Measurements from ENCODE around the gene UBALD2. TPM values are rescaled to one million over a fixed set of nuclear protein-coding genes. Genes with fewer than 3 reads are reported as not detected.
"Not testable (repeated sequence)": the region's sequence is repeated elsewhere in the genome, so short reads cannot be mapped to it uniquely, and the experiment has no call there.

UBALD2 gene
- polyA plus RNA-seq, 4 donors = 29.0 to 60.6 (median 49.1) TPM

GRCh38 chr17:76243826-76244679 is 21.1 kb upstream of the UBALD2 start:
- DNase-seq (ENCODE audit: low read depth in 4 of 4, low spot score in 2 of 4) = no peak

DNA sequence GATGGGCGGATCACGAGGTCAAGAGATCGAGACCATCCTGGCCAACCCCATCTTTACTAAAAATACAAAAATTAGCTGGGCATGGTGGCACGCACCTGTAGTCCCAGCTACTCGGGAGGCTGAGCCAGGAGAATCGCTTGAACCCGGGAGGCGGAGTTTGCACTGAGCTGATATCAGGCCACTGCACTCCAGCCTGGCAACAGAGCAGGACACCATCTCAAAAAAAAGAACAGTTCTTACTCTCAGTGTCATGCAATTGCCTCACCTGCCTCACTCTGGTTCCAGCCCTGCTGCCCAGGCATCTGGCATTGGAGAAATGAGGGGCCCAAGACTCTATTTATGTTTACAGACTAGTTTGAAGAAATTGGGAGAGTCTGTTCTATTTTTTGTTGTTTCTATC is 20.4 kb upstream of the UBALD2 start:
- DNase-seq (ENCODE audit: low read depth in 4 of 4, low spot score in 2 of 4) = not testable (repeated sequence)

- no peak for DNase-seq (ENCODE audit: low read depth in 4 of 4, low spot score in 2 of 4)
These were observed 18.8 kb upstream of the UBALD2 start for GRCh38 chr17:76246080-76247066.

- no peak for DNase-seq (ENCODE audit: low read depth in 4 of 4, low spot score in 2 of 4)
These were observed 17.8 kb upstream of the UBALD2 start for GRCh38 chr17:76247304-76247703.

DNA sequence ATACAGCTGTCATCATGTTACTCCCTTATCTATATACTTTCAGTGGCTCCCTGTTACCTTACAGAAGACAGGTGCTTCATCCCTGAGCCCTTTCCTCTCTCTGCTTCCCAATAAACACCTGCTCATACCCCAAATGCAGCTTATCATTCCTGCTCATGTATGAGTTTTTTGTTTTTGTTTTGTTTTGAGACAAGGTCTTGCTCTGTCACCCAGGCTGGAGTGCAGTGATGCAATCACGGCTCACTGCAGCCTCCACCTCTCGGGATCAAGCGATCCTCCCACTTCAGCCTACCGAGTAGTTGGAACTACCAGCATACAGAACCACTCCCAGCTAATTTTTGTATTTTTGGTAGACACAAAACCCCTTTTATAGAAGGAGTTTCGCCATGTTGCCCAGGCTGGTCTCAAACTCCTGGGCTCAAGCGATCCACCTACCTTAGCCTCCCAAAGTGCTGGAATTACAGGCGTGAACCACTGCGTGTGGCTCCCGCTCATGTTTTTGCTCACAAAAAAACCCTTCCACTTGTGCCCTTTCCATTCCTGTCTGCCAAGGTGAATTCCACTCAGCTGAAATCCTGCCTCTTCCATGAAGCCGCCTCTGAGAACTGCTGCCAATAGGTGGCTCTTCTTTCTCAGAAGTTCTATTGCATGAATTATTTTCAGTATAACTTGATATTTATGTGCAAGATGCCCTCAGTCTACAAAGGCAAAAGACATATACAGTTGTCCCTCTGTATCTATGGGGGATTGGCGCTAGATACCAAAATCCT is 16.9 kb upstream of the UBALD2 start:
- DNase-seq (ENCODE audit: low read depth in 4 of 4, low spot score in 2 of 4) = no peak

DNA sequence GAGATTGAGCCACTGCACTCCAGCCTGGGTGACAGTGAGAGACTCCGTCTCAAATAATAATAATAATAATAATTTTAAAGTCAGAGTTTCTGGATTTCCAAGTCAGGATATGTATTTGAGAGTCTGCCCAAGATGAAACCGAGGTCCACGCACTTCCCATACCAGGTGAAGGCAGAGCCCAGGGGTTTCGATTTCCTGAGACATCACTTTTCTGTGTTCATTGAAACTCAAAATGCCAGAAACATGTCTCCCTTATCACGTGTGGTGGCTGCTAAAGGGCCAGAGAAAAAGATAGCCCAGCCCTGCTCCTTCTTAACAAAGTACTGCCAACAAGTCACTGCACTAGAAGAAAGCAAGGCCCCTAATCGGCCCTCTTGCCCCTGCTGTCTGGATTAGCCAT is 15.0 kb upstream of the UBALD2 start:
- no peak for DNase-seq (ENCODE audit: low read depth in 4 of 4, low spot score in 2 of 4)

DNA sequence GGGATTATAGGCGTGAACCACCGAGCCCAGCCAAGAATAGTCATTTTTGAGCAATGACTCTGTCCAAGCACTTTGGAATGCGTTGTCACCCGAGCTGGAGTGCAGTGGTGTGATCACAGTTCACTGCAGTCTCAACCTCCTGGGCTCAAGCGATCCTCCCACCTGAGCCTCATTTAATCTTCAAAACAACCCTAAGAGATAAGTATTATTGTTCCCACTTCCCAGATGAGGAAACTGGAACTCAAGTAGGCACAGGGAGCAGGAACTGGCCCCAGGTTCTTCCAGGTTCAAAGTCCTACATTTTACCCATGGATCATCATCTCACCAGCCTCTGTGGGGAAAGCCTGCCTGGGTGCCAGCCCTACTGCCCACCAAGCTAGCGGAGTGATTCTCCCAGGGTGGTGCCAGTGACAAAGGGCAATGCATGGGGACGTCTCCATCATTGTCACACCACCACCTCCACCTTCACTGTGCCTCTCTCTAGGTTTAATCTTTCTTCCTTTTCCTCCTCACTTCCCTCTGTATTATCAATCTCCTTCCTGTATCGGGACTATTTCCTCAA is 13.6 kb upstream of the UBALD2 start:
- no peak for DNase-seq (ENCODE audit: low read depth in 4 of 4, low spot score in 2 of 4)

GRCh38 chr17:76252040-76252954 is 12.9 kb upstream of the UBALD2 start:
- DNase-seq (ENCODE audit: low read depth in 4 of 4, low spot score in 2 of 4) = no peak

GRCh38 chr17:76252967-76253766 is 12.0 kb upstream of the UBALD2 start:
- not testable (repeated sequence) for DNase-seq (ENCODE audit: low read depth in 4 of 4, low spot score in 2 of 4)

DNA sequence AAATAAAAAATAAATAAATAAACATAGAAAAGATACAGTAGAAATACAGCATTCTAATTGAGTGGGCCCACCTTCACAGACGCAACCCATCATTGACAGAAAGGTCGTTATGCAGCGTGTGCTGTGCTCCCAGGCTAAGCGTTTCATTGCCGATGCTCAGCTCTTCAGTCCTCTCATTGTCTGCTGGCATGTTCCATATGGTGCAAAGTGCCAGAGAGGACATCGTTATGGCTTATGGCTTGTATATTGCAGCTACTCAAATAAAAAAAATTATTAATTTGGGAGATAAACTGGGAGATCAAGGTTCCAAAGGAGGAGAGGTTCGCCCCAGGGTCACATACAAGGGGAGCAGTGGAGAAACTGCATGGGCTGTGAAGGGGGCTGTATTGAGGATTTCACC is 11.3 kb upstream of the UBALD2 start:
- no peak for DNase-seq (ENCODE audit: low read depth in 4 of 4, low spot score in 2 of 4)

DNA sequence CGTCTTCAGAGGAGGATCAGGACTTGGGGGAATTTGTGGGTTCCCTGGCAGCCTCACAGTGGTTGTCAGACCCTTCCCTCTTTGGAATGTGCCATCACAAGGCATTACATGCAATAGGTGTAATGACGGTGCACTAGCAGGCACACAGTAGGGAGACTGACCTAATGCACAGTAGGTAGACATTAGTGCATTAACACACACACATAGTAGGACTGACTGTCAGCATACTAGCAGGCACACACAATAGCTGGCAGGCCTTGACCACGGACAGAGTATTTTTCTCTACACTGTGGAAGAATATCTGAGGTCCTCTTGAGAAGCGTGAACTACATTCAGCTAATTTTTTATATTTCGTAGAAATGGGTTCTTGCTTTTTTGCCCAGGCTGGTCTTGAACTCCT is 10.9 kb upstream of the UBALD2 start:
- DNase-seq (ENCODE audit: low read depth in 4 of 4, low spot score in 2 of 4) = no peak

DNA sequence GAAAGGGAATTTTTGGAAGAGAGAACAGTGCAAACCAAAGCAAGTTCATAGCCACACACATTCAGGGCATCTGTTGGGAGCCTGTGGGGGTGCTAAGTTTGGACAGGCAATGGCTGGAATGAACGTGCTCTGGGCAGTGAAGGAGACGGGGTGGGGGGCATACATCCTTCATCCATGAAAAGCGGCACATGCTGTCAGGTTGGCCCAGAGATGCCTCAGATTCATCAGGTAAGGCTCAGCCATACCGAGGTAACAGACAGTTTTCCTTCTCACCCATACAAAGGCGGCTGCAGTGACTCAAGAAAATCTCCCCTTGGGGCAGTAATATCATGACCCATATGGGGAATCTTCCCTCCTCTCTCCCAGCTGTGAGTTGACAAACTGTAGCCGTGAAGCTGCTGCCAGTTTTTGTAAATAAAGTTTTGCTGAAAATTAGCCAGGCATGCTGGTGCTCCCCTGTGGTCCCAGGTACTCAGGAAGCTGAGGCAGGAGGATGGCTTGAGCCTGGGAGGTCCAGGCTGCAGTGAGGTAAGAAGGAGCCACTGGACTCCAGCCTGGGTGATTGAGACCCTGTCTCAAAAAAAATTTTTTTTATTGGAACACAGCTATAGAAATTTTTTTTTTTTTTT is 9.2 kb upstream of the UBALD2 start:
- no peak for DNase-seq (ENCODE audit: low read depth in 4 of 4, low spot score in 2 of 4)

DNA sequence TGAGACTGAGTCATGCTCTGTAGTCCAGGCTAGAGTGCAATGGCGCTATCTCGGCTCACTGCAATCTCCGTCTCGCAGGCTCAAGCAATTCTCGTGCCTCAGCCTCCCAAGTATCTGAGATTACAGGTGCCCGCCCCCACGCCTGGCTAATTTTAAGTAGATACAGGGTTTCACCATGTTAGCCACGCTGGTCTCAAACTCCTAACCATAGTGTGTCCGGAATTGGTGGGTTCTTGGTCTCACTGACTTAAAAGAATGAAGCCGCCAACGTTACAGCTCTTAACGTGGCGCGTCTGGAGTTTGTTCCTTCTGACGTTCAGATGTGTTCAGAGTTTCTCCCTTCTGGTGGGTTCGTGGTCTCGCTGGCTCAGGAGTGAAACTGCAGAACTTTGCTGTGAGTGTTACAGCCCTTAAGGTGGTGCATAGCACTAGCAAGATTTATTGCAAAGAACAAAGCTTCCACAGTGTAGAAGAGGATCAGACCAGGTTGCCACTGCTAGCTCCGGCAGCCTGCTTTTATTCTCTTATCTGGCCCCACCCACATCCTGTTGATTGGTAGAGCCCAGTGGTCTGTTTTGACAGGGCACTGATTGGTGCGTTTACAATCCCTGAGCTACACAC is 8.6 kb upstream of the UBALD2 start:
- DNase-seq (ENCODE audit: low read depth in 4 of 4, low spot score in 2 of 4) = not testable (repeated sequence)

DNA sequence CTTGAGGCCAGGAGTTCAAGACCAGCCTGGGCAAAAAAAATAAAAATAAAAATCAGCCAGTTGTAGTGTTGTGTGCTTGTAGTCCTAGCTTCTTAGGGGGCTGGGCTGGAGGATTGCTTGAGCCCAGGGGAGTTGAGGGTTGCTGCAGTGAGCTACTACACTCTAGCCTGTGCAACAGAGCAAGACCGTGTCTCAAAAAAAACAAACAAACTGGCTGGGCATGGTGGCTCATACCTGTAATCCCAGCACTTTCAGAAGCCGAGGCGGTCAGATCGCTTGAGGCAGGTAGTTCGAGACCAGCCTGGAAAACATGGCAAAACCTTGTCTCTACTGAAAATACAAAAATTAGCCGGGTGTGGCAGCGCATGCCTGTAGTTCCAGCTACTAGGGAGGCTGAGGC is 4.9 kb upstream of the UBALD2 start:
- no peak for DNase-seq (ENCODE audit: low read depth in 4 of 4, low spot score in 2 of 4)

- no peak for DNase-seq (ENCODE audit: low read depth in 4 of 4, low spot score in 2 of 4)
These were observed 4.5 kb upstream of the UBALD2 start for GRCh38 chr17:76260669-76261068.

- no peak for DNase-seq (ENCODE audit: low read depth in 4 of 4, low spot score in 2 of 4)
These were observed 3.5 kb upstream of the UBALD2 start for GRCh38 chr17:76261421-76262215.

Measured in left renal cortex interstitium (tissue), 4 donors.